GM12875 (cell line): Measurements from ENCODE around the gene DIDO1.
A peak's percentile ranks its signal among the peaks of the same experiment; 100 is the strongest.

Experiments used
- H3K4me3 ChIP-seq: one replicate; pipeline ENCODE4 v1.5.1; 2011; ENCODE audit warnings: low read depth, low read length, control low read depth
- CTCF ChIP-seq: IDR thresholded peaks from 2 replicates; pipeline ENCODE4 v1.5.1; 2011; ENCODE audit warnings: low read depth, mild to moderate bottlenecking, control low read depth, inconsistent platforms, low read length, moderate library complexity, borderline replicate concordance; ENCODE audit not compliant: insufficient read depth

The DIDO1 gene

GRCh38 chr20:62933966-62934365, 7.7 kb upstream of the DIDO1 start:
- no peak overlapping the region for H3K4me3 ChIP-seq
- no peak for TF ChIP-seq CTCF

- no peak overlapping the region for H3K4me3 ChIP-seq
- no peak for TF ChIP-seq CTCF
Observed at GRCh38 chr20:62931464-62931863, 5.2 kb upstream of the DIDO1 start.

- TF ChIP-seq CTCF = no peak
- H3K4me3 ChIP-seq = peak overlapping the region; percentile 42
Observed at GRCh38 chr20:62929051-62929538, 2.8 kb upstream of the DIDO1 start.

GRCh38 chr20:62928246-62928939, 2.1 kb upstream of the DIDO1 start:
- no peak for TF ChIP-seq CTCF
- H3K4me3 ChIP-seq = peak overlapping the region; percentile 42

- no peak for TF ChIP-seq CTCF
- H3K4me3 ChIP-seq = no peak overlapping the region
Observed at GRCh38 chr20:62927128-62927705, 912 bp upstream of the DIDO1 start.

GRCh38 chr20:62925420-62926228, 681 bp downstream of the DIDO1 start:
- no peak for TF ChIP-seq CTCF
- H3K4me3 ChIP-seq = peak overlapping the region; percentile 82

GRCh38 chr20:62925076-62925419, 1.3 kb downstream of the DIDO1 start:
- no peak for TF ChIP-seq CTCF
- peak overlapping the region; percentile 82 for H3K4me3 ChIP-seq
